ENCODE data around the gene SLC7A14. TPM values are rescaled to one million over a fixed set of nuclear protein-coding genes. Genes with fewer than 3 reads are reported as not detected.

The SLC7A14 gene
- total and polyA plus RNA-seq, 7 experiments from 2014 or later, result not detected

DNA sequence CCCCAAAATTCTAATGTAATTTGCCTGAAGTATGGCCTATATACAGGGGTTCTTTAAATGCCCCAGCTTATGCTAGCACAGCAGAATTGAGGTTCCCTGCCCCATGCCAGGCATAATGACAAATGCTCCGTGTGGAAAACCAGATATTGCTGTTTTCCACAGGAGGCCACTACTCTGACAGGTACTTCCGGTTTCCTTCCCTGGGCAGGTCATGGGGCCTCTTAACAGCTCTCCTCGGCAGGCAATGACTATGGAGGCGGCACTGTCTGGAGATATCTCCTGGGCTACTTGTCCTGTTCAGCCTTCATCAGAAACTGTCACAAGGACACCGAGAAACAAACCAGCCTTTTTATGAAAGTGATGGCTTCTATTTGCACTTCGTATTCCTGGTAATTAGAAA lies 54.8 kb downstream of the SLC7A14 start:
- no peaks in the 10 kb centered on the region for H3K4me1 ChIP-seq (ENCODE audit: control insufficient read depth in 2 of 2, insufficient read depth in 2 of 2, low read length in 2 of 2)
- H3K27me3 ChIP-seq (ENCODE audit: control insufficient read depth in 2 of 2, insufficient read depth in 2 of 2, low read length in 2 of 2), result no peaks in the 10 kb centered on the region
- no peak overlapping the region for H3K27ac Mint-ChIP-seq
- peaks cover 0 to 3% (median 0%) of the 10 kb centered on the region in 11 donors for H3K9me3 Mint-ChIP-seq
- H3K4me1 Mint-ChIP-seq, result peaks cover 0 to 2% (median 0%) of the 10 kb centered on the region in 7 donors
- H3K27ac ChIP-seq (ENCODE audit: low read depth, low read length), result no peak overlapping the region
- H3K9me3 ChIP-seq (ENCODE audit: control insufficient read depth in 2 of 3, low read length in 3 of 3), result no peaks in the 10 kb centered on the region
- no peak for ATAC-seq
- no peaks in the 10 kb centered on the region for H3K36me3 Mint-ChIP-seq
- no peak for DNase-seq
- no peak overlapping the region for H3K4me3 ChIP-seq (ENCODE audit: low read length)
- CTCF ChIA-PET, result no interaction called here
- POLR2A ChIA-PET, result no interaction called here
- intact Hi-C loops (cut with micrococcal nuclease), result no loop called here
- H3K27me3 Mint-ChIP-seq, result peaks cover 4 to 8% (median 6%) of the 10 kb centered on the region in 5 donors
- H3K4me3 Mint-ChIP-seq, result no peak overlapping the region
- no peaks in the 10 kb centered on the region for H3K36me3 ChIP-seq (ENCODE audit: control insufficient read depth in 2 of 3, insufficient read depth in 3 of 3, low read length in 3 of 3)

DNA sequence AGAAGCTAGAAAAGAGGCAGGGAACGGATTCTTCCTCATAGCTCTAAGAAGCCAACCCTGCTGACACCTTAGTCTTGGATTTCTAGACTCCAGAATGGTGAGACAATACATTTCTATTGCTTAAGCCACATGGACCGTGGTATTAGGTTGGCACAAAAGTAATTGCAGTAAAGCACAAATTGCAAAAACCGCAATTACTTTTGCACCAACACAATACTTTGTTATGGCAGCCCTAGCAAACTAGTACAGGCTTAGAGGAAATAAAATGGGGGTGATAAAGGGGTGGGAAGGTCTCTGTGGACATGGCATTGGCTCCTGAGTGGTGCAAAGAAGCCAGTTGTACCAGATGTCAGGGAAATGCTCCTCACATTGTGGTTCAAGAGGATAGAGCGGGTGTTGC lies 56.0 kb downstream of the SLC7A14 start:
- Histone ChIP-seq H3K27ac (ENCODE audit: low read depth, low read length) (no peak overlapping the region), H3K4me3 (ENCODE audit: low read length) (no peak overlapping the region), H3K9me3 (ENCODE audit: control insufficient read depth in 2 of 3, low read length in 3 of 3) (no peaks in the 10 kb centered on the region), H3K4me1 (ENCODE audit: control insufficient read depth in 2 of 2, insufficient read depth in 2 of 2, low read length in 2 of 2) (no peaks in the 10 kb centered on the region), H3K36me3 (ENCODE audit: control insufficient read depth in 2 of 3, insufficient read depth in 3 of 3, low read length in 3 of 3) (no peaks in the 10 kb centered on the region), H3K27me3 (ENCODE audit: control insufficient read depth in 2 of 2, insufficient read depth in 2 of 2, low read length in 2 of 2) (no peaks in the 10 kb centered on the region)
- H3K4me3 Mint-ChIP-seq, result no peak overlapping the region
- ATAC-seq (no peak), DNase-seq (no peak)
- CTCF ChIA-PET, result no interaction called here
- POLR2A ChIA-PET, result no interaction called here
- H3K36me3 Mint-ChIP-seq, result no peaks in the 10 kb centered on the region
- peaks cover 0 to 4% (median 0%) of the 10 kb centered on the region in 11 donors for H3K9me3 Mint-ChIP-seq
- intact Hi-C loops (cut with micrococcal nuclease), result no loop called here
- peaks cover 0 to 2% (median 0%) of the 10 kb centered on the region in 7 donors for H3K4me1 Mint-ChIP-seq
- H3K27ac Mint-ChIP-seq, result no peak overlapping the region
- H3K27me3 Mint-ChIP-seq, result peaks cover 0 to 4% (median 3%) of the 10 kb centered on the region in 5 donors

DNA sequence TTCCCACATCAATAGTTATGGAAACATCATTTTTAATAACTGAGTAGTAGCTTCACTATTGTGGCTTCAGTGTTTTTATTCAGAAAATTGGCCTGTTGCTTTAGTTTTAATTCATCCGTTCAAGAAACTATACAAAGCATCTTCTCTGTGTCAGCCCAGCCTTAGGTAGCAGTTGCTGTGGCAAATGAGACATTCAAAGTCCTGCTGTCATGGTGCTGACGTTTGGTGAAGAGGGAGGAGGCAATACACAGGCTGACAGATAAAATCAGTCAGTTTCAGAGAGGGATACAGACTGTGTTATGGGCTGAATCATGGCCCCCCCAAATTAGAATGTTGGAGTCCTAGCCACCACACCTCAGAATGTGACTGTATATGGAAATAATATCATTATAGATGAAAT lies 56.5 kb downstream of the SLC7A14 start:
- no peaks in the 10 kb centered on the region for H3K36me3 ChIP-seq (ENCODE audit: control insufficient read depth in 2 of 3, insufficient read depth in 3 of 3, low read length in 3 of 3)
- CTCF ChIA-PET, result no interaction called here
- no peak for DNase-seq
- H3K4me3 ChIP-seq (ENCODE audit: low read length), result no peak overlapping the region
- H3K27me3 ChIP-seq (ENCODE audit: control insufficient read depth in 2 of 2, insufficient read depth in 2 of 2, low read length in 2 of 2), result no peaks in the 10 kb centered on the region
- H3K27ac ChIP-seq (ENCODE audit: low read depth, low read length), result no peak overlapping the region
- no peaks in the 10 kb centered on the region for H3K9me3 ChIP-seq (ENCODE audit: control insufficient read depth in 2 of 3, low read length in 3 of 3)
- no peak for ATAC-seq
- peaks cover 0 to 2% (median 0%) of the 10 kb centered on the region in 7 donors for H3K4me1 Mint-ChIP-seq
- H3K27ac Mint-ChIP-seq, result no peak overlapping the region
- peaks cover 0 to 7% (median 3%) of the 10 kb centered on the region in 5 donors for H3K27me3 Mint-ChIP-seq
- intact Hi-C loops (cut with micrococcal nuclease), result no loop called here
- H3K36me3 Mint-ChIP-seq, result no peaks in the 10 kb centered on the region
- H3K4me3 Mint-ChIP-seq, result no peak overlapping the region
- peaks cover 0 to 4% (median 0%) of the 10 kb centered on the region in 11 donors for H3K9me3 Mint-ChIP-seq
- H3K4me1 ChIP-seq (ENCODE audit: control insufficient read depth in 2 of 2, insufficient read depth in 2 of 2, low read length in 2 of 2), result no peaks in the 10 kb centered on the region
- POLR2A ChIA-PET, result no interaction called here

DNA sequence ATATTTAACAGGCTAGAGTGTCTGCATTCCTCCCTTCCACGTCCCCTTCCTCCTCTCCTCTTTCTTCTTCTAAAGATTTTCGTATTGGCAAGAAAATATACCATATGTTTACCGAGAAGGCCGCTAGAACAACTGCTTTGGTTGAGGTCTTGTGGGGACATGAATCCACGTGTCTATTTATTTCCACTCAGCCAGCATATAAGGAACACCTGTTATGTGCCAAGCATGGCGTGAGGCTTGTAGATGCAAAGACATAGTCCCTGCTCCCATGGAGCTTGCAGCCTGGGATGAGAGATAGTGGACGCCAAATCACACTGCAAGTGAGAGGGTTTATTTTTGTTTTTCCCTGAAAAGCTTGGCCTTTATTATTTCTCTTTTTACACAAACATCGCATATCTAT lies 57.1 kb downstream of the SLC7A14 start:
- ATAC-seq, result no peak
- no peaks in the 10 kb centered on the region for H3K36me3 Mint-ChIP-seq
- CTCF ChIA-PET, result no interaction called here

DNA sequence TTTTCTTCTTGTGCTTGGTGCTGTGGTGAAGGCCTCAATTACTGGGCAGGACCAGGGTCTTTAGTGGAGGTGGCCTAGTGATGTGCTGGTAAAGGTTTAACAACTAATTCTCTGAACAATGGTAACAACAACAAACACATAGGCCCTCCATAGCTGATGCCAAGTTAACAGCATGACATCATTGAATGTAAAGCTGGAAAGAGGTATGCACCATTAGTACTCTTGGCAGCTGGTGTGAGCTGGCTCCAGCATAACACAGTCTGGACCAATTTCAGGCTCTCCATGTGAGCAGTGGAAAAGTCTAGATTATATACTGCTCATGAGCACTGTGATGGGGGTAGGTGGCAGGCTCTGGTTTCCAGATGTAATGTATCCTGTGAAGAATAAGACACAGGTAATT lies 61.8 kb downstream of the SLC7A14 start:
- no peak for ATAC-seq
- Mint-ChIP-seq H3K27me3 (peaks cover 0 to 9% (median 0%) of the 10 kb centered on the region in 5 donors), H3K36me3 (no peaks in the 10 kb centered on the region), H3K4me3 (no peak overlapping the region), H3K27ac (no peak overlapping the region), H3K4me1 (peaks cover 0 to 4% (median 0%) of the 10 kb centered on the region in 7 donors), H3K9me3 (peaks cover 0 to 4% (median 0%) of the 10 kb centered on the region in 11 donors)
- no peak for DNase-seq
- no peaks in the 10 kb centered on the region for H3K27me3 ChIP-seq (ENCODE audit: control insufficient read depth in 2 of 2, insufficient read depth in 2 of 2, low read length in 2 of 2)
- H3K4me3 ChIP-seq (ENCODE audit: low read length), result no peak overlapping the region
- ChIA-PET POLR2A (no interaction called here), CTCF (no interaction called here)
- intact Hi-C loops (cut with micrococcal nuclease), result no loop called here
- H3K36me3 ChIP-seq (ENCODE audit: control insufficient read depth in 2 of 3, insufficient read depth in 3 of 3, low read length in 3 of 3), result no peaks in the 10 kb centered on the region
- H3K9me3 ChIP-seq (ENCODE audit: control insufficient read depth in 2 of 3, low read length in 3 of 3), result no peaks in the 10 kb centered on the region
- H3K4me1 ChIP-seq (ENCODE audit: control insufficient read depth in 2 of 2, insufficient read depth in 2 of 2, low read length in 2 of 2), result no peaks in the 10 kb centered on the region
- no peak overlapping the region for H3K27ac ChIP-seq (ENCODE audit: low read depth, low read length)

More for the DNA sequence above, 57.1 kb downstream of the SLC7A14 start:
- H3K9me3 Mint-ChIP-seq, result peaks cover 0 to 4% (median 0%) of the 10 kb centered on the region in 11 donors
- H3K4me1 ChIP-seq (ENCODE audit: control insufficient read depth in 2 of 2, insufficient read depth in 2 of 2, low read length in 2 of 2), result no peaks in the 10 kb centered on the region
- no peak overlapping the region for H3K4me3 ChIP-seq (ENCODE audit: low read length)
- H3K36me3 ChIP-seq (ENCODE audit: control insufficient read depth in 2 of 3, insufficient read depth in 3 of 3, low read length in 3 of 3), result no peaks in the 10 kb centered on the region
- no peaks in the 10 kb centered on the region for H3K9me3 ChIP-seq (ENCODE audit: control insufficient read depth in 2 of 3, low read length in 3 of 3)
- H3K27me3 Mint-ChIP-seq, result peaks cover 0 to 4% (median 0%) of the 10 kb centered on the region in 5 donors
- no peak overlapping the region for H3K27ac Mint-ChIP-seq
- intact Hi-C loops (cut with micrococcal nuclease), result no loop called here
- H3K27ac ChIP-seq (ENCODE audit: low read depth, low read length), result no peak overlapping the region
- H3K4me3 Mint-ChIP-seq, result no peak overlapping the region
- H3K27me3 ChIP-seq (ENCODE audit: control insufficient read depth in 2 of 2, insufficient read depth in 2 of 2, low read length in 2 of 2), result no peaks in the 10 kb centered on the region
- peaks cover 0 to 2% (median 0%) of the 10 kb centered on the region in 7 donors for H3K4me1 Mint-ChIP-seq
- POLR2A ChIA-PET, result no interaction called here
- DNase-seq, result no peak

DNA sequence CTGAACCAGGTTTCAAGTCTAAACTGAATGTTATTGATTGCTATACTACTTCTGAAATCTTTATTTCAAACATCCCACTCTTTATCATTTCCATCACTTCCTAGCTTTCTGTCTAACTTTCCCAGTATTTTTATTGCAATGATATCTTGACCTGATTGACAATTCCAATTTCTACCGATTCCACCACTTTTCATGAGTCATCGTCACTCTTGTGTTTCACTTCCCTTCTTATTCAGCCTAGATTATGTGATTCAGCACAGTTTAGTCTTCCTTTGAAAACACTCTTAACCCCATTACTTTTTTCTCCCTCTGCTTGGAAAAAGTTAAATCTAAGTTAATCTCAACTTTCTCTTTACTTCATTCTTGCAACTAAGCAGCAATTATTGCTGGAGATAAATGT lies 62.6 kb downstream of the SLC7A14 start:
- Mint-ChIP-seq H3K9me3 (peaks cover 0 to 4% (median 0%) of the 10 kb centered on the region in 11 donors), H3K27me3 (peaks cover 0 to 10% (median 6%) of the 10 kb centered on the region in 5 donors), H3K4me3 (no peak overlapping the region), H3K4me1 (peaks cover 0 to 4% (median 0%) of the 10 kb centered on the region in 7 donors), H3K27ac (no peak overlapping the region), H3K36me3 (no peaks in the 10 kb centered on the region)
- POLR2A ChIA-PET, result no interaction called here
- H3K27ac ChIP-seq (ENCODE audit: low read depth, low read length), result no peak overlapping the region
- H3K9me3 ChIP-seq (ENCODE audit: control insufficient read depth in 2 of 3, low read length in 3 of 3), result no peaks in the 10 kb centered on the region
- no peaks in the 10 kb centered on the region for H3K4me1 ChIP-seq (ENCODE audit: control insufficient read depth in 2 of 2, insufficient read depth in 2 of 2, low read length in 2 of 2)
- H3K36me3 ChIP-seq (ENCODE audit: control insufficient read depth in 2 of 3, insufficient read depth in 3 of 3, low read length in 3 of 3), result no peaks in the 10 kb centered on the region
- ATAC-seq (no peak), DNase-seq (no peak)
- intact Hi-C loops (cut with micrococcal nuclease), result no loop called here
- CTCF ChIA-PET, result no interaction called here
- H3K4me3 ChIP-seq (ENCODE audit: low read length), result no peak overlapping the region
- no peaks in the 10 kb centered on the region for H3K27me3 ChIP-seq (ENCODE audit: control insufficient read depth in 2 of 2, insufficient read depth in 2 of 2, low read length in 2 of 2)

DNA sequence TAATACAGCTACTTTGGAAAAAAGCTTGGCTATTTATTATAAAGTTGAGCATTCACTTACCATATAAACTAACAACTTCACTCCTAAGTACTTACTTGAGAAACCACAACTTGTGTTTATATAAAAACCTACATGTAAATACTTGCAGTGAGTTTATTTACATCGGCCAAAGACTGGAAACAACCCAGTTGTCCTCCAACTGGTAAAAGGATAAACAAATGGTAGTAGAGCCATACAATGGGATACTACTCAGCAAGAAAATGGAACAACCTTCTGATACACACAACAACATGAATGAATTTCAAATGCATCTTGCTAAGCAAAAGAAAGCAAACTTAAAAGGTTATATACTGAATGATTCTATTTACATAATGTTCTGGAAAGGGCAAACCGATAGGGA lies 63.7 kb downstream of the SLC7A14 start:
- H3K4me1 Mint-ChIP-seq, result peaks cover 0 to 5% (median 0%) of the 10 kb centered on the region in 7 donors
- peaks cover 0 to 2% (median 0%) of the 10 kb centered on the region in 11 donors for H3K9me3 Mint-ChIP-seq
- DNase-seq, result no peak
- CTCF ChIA-PET, result no interaction called here
- H3K4me3 ChIP-seq (ENCODE audit: low read length), result no peak overlapping the region
- H3K27me3 ChIP-seq (ENCODE audit: control insufficient read depth in 2 of 2, insufficient read depth in 2 of 2, low read length in 2 of 2), result no peaks in the 10 kb centered on the region
- H3K36me3 ChIP-seq (ENCODE audit: control insufficient read depth in 2 of 3, insufficient read depth in 3 of 3, low read length in 3 of 3), result no peaks in the 10 kb centered on the region
- H3K36me3 Mint-ChIP-seq, result no peaks in the 10 kb centered on the region
- peaks cover 0 to 15% (median 12%) of the 10 kb centered on the region in 5 donors for H3K27me3 Mint-ChIP-seq
- no peaks in the 10 kb centered on the region for H3K9me3 ChIP-seq (ENCODE audit: control insufficient read depth in 2 of 3, low read length in 3 of 3)
- no peaks in the 10 kb centered on the region for H3K4me1 ChIP-seq (ENCODE audit: control insufficient read depth in 2 of 2, insufficient read depth in 2 of 2, low read length in 2 of 2)
- H3K4me3 Mint-ChIP-seq, result no peak overlapping the region
- H3K27ac Mint-ChIP-seq, result no peak overlapping the region
- intact Hi-C loops (cut with micrococcal nuclease), result no loop called here
- no peak overlapping the region for H3K27ac ChIP-seq (ENCODE audit: low read depth, low read length)
- POLR2A ChIA-PET, result no interaction called here
- no peak for ATAC-seq
